Ecto neural progenitor cell (in vitro differentiated cells): ENCODE results near the gene AXDND1.
"Not testable (repeated sequence)": the region's sequence is repeated elsewhere in the genome, so short reads cannot be mapped to it uniquely, and the experiment has no call there.

Source experiments
- DNase-seq: peaks from one replicate; pipeline ENCODE4 v3.0.0-alpha.2; 2018; ENCODE audit warnings: low spot score

AXDND1 gene, protein sequence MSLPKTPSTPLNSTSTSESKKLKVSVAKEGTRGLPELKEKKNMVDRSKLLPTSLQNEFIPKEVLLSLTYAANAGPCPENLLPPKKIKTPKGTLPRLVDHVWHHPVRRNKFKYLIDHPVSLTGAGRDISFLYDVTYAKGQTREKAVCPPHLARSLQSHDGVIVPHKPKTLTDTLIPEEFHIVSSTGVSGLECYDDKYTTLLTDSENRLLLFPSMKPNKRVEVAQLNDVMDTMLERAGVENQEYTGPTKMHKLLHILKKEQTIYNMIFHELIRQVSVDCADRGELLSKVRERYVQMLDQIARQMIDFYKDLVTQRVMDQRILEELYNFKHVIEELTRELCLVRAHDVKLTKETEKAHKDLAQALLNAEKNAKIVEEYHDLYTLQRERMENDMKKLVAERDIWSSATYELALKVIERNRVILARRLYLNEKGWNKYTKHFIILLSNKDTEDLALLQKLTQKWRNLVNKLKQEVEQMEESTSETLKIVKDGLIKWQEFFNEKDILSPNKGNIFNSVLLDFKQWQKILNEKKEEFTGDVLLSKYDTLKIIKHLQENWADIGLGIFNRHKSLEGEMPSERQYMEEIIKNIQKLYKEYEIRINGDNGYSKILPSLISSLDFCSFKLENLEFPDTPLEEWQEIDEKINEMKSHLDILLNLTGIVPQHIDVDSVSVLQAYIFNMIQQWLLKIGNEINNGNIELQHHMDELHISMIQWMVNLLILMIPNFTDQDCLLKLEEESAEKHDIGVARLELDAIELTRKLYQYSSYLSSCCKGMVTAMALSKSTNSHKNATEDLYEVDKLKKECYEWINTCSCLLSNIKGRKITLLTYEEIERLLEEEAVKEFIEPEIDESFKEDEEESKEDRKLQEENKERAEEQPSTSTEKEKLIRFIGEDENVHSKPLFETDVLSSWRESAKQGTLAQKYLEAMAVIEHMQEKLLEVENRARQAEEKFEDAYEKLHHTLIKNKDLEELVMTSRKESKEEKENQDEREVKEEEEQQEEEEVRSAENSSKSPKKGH

DNA sequence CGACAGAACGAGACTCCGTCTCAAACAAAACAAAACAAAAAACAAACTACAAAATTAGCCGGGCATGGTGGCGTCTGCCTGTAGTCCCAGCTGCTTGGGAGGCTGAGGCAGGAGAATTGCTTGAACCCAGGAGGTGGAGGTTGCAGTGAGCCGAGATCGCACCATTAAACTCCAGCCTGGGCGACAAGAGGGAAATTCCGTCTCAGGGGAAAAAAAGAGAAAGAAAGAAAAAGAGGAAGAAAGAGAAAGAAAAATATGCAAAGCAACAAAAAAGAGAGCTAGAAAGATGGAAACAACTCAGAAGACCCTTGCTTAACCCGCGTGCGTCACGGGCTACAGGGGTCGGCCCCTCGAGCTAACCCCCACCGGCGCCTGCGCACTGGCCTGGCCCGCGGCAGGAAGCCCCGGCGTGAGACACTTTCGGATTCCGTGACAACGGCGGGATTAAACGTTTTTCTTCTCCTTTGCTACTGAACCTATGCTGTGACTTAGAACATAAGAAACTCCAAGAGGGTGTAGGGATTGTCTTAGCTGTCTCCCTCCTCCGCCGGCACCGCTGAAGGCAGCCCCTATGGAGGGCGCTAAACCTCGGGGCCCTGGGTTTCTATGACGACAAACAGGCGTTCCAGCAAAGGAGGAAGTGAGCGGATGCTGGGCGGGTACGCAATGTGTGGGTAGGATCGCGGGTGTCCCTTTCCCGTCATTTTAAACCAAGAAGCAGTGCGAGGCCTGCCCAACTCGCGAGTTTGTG is at the start of gene AXDND1:
AXDND1 (plus strand) TSS at position 630 of the 751 bp plus-strand sequence. CDS start 539 bp downstream, outside the sequence.
- DNase-seq: peak; percentile 82

DNA sequence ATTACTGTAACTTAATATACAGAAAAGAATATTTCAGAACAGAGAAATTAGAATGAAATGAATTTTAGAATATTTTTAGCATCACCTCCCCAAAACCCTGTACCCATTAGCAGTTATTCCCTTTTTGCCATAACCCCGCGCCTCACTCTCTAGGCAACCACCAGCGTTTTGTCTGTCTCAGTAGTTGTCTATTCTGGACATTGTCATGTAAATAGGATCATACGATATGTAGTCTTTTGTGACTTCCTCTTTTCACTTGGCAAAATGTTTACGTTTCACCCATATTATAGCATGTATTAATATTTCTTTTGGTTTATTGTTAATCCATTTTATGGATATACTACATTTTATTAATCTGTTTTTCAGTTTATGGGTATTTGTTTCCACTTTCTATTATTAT is 47.3 kb upstream of the AXDND1 start:
- no peak for DNase-seq

DNA sequence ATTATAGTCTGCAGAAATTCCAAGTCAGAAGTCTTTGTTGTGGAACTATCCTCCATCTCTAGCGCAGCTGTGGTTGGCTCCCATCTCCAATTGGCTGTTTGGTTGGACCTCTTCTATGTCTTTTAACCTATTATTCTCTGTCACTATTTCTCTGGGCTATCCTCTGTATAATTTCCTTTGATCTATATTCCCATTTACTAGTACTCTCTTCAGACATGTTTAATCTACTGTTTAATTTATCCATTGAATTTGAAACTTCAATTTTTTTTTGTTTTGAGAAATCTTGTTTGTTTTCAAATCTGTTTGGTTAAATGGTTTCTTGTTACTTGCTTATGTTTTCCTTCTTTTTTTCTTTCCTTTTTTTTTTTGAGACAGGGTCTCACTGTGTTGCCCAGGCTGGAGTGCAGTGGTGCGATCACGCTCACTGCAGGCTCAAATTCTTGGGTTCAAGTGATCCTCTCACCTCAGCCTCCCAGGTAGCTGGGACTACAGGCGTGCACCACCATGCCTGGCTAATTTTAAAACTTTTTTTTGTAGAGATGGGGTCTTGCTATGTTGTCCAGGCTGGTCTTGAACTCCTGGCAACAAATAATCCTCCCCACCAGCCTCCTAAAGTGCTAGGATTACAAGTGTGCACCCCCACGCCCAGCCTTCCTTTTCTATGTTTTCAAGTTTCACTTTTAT is 44.1 kb upstream of the AXDND1 start:
- no peak for DNase-seq

DNA sequence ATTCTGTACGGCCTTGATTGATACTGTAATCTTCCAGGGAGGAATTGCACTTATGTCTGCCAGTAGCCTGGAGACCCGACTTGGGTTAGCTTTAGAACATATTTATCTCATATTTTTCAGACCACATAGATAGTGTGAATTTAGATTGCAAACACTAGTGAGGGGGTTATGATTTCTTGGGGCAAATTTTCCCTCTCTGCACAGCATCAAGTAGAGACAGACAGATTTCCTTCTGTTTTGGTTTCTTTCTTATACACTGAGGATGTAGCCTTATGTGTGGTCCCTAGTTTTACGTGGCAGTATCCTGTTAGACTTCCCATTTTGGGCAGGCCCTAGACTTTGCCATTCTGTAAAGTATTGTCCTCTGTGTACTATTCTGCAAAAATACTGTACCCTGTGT is 43.2 kb upstream of the AXDND1 start:
- DNase-seq: no peak

DNA sequence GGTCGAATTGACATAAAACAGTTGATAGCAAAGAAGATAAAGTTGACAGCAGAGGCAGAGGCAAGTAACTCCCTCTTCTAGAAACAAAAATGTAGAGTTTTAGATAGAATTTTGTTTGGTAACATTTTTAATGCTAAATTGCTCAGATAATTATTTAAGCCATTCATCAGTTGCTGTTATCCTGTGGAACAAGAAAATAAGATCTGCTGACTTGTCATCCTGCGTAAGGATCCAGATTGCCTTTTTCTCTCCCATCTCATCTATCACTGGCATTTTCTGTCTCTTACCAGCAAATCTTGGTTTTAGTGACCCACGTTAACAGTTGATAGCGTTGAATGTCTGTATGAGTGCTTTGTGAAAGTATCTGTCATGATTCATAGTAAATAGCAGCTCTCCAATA is 42.3 kb upstream of the AXDND1 start:
- DNase-seq: no peak

DNA sequence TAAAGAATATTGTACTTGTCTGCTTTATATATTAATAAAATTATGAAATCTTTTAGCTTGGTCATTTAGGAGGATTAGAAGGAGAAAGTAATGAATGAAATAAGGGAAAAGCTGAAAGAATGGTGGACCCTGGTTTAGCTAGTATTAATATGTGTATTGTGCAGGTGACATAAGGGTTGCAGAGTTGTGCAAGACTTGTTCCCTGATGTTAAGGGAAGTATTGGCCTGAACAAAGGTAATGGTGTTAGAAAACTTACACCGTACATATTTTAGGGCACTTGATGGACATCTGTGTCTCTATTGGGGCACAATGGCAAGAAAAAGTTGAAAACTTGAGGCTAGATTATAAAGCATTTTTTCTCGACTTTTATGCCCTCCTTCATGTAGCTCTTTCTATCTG is 39.9 kb upstream of the AXDND1 start:
- no peak for DNase-seq

DNA sequence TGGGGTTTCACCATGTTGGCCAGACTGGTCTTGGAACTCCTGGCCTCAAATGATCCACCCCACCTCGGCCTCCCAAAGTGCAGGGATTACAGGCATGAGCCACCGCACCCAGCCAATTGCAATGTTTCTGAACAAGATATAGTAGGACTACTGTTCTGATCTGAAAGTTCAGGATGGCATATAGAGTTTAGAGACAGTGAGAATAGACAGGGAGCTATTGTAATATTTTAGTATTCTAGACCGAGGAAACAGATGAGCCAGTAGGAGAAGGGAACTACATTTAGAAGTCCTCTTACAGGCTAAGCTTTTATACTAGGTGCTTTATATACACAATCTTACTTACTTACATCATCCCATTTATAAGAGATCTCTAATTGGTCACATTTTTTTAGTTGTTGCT is 39.0 kb upstream of the AXDND1 start:
- DNase-seq: no peak

DNA sequence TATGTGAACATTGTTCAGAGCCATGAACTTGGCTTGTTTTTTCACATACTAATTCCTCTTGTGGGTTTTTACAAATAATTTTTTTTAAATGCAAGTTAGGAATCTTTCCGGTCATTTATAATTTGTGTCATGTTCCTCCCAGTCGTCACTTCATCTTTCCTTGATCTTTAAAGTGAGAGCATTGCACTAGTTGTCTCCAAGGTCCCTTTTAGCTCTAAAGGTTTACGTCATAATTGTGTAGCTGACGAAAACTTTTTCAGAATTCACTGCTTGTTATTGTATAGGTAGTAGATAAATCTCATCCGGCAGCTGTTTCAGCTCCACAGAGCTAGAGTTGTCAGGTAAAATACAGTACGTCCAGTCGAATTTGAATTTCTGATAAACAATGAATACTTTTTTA is 38.6 kb upstream of the AXDND1 start:
- no peak for DNase-seq

DNA sequence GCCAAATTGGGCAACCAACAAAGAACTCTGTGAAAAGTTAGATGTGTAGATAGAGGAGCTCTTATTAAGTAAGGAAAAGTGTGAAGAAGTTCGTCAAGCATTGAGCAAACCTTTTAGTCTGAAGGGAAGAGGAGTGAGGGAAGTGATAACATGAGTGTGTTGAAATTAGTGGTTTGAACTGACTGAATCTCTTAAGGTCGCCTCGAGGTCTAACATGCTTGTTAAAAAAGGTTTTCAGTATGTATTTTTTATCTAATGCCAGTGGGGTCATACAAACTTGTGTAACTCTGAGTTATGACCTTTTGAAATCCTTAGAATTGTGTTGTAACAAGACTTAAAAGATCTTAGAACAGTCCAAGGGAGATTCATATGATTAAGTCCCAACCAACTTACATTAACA is 38.1 kb upstream of the AXDND1 start:
- no peak for DNase-seq

DNA sequence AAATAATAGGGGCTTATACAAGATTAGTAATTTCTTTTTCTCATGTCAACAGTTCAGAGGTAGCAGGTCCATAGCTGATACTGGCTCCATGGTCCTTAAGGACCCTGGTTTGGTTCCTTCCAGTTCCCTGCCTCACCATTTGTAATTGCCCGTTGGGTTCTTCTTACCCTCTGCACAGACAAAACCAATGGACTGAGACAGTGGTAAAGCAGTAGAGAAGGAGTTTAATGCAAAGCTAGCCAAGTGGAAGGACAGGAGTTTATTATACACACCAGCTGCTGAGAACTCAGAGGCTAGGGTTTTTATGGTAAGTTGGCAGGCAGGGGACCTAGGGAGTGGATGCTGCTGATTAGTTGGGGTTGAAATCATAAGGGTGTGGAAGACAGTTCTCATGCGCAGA is 35.9 kb upstream of the AXDND1 start:
- DNase-seq: no peak

DNA sequence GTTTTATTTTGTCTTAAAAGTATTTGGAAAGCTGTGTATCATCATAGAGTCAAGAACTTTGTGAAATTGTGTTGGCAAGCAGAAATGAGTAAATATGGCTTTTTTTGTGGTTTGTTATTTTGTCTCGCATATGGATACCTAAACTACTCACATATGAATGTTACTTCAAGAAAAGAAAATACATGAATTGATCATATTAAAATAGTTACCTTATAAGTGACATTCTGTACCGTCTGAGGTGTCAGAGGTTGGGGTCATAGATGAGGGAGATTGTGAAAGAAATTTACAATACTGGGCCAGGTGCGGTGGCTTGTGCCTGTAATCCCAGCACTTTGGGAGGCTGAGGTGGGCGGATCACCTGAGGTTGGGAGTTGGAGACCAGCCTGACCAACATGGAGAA is 31.3 kb upstream of the AXDND1 start:
- no peak for DNase-seq

DNA sequence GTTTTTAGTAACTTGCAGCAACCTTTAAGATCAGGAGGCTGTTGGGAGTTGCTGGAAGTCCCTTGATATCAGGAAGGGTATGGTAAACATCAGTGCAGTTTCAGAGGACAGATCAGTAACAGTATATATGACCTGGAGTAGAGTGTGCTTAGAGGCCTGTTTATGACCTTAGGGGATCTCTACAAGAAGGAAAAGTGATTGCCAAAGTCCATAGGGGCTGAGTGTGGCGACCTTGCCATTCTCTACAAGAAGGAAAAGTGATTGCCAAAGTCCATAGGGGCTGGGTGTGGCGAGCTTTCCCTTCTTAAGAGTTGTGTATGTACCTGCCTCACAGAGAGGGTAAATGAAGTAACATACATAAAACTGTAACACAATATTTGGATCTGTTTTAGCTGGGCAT is 28.5 kb upstream of the AXDND1 start:
- DNase-seq: no peak

DNA sequence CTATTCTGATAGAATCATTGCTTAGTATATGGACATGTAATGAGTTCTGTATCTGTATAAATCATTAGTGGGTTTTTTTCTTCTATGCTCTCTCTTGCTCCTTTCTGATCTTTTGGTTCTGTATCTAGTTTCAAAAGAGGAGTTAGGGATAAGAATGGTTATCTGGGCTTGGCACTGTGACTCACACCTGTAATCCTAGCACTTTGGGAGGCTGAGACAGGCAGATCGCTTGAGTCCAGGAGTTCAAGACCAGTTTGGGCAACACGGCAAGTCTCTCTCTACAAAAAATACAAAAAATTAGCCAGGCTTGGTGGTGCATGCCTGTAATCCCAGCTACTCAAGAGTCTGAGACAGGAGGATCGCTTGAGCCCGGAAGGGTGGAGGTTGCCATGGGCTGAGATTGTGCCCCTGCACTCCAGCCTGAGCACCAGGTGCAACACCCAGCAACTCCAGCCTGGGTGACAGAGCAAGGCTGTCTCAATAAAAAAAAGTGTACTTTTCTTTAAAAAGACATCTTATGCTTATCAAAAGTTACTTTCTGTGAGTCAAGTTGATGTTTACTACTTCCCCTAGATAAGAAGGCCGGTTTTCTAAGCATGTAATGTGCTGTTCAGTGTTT is 27.7 kb upstream of the AXDND1 start:
- DNase-seq: no peak

DNA sequence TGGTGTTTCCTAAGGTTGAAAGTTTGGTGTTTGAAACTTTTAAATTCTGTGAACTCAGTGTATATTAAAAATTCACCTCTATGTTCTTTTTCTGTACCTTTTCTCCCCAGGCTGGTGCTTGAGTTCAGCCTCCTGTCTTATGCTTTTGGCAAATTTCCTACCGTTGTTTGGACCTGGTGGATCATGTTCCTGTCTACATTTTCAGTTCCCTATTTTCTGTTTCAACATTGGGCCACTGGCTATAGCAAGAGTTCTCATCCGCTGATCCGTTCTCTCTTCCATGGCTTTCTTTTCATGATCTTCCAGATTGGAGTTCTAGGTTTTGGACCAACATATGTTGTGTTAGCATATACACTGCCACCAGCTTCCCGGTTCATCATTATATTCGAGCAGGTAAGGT is 24.9 kb upstream of the AXDND1 start:
- DNase-seq: no peak

DNA sequence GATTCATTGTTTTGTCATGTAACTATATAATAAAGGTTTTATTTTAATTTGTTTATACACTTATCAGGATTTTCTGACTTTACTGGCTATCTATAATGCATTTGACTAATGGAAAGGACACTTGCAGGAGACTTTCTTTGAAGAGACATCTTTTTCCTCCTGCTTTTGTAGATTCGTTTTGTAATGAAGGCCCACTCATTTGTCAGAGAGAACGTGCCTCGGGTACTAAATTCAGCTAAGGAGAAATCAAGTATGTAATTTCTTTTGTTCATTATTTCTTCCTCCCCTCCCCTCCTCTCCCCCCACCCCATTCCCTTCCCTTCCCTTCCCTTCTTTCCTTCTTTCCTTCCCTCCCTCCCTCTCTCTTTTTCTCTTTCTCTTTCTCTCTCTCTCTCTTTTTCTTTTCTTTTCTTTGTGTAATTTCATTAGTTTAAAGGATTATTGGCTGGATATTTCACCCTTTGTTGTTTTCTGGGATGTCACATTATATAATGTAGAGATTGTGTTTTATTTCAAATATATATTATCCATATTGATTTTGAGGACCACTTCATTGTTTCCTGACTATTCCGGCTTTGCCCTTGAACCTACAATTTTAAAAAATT is 23.7 kb upstream of the AXDND1 start:
- no peak for DNase-seq

DNA sequence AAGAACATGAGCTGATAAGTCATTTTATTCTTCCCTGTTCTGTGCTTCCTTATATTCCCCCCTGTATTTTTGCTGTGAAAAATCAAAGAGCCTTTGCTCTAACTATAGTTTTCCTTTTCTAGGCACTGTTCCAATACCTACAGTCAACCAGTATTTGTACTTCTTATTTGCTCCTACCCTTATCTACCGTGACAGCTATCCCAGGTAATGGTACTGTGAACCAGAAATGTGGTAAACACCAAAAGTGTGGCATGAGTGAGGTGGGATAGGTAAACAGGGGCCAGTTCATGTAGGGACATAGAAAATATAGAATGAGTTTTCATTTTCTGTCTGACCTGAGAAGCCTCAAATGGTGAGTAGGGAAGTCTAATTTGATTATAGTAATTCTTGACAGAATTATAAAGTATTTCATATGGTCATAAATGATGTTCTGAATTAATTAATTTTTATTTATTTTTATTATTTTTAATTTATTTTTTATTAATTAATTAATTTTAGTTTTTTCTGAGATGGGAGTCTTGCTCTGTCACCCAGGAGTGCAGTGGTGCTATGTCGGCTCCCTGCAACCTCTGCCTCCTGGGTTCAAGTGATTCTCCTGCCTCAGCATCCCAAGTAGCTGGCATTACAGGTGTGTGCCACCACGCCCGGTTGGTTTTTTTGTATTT is 22.9 kb upstream of the AXDND1 start:
- DNase-seq: no peak

DNA sequence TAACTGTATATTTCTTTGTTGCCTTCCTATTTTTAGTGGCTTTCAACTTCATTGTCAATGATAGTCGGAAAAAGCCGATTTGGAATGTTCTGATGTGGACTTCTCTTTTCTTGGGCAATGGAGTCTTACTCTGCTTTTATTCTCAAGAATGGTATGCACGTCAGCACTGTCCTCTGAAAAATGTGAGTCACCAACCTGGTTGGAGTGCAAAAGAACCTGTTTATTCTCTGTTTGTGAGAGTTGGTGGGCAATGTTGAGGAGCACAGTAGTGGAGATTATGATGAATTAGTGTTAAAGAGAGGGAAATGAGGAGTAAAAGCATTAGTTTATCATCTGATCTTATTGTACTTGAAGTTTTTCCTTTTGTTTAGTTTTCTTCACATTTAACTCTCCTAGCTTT is 14.5 kb upstream of the AXDND1 start:
- DNase-seq: no peak

DNA sequence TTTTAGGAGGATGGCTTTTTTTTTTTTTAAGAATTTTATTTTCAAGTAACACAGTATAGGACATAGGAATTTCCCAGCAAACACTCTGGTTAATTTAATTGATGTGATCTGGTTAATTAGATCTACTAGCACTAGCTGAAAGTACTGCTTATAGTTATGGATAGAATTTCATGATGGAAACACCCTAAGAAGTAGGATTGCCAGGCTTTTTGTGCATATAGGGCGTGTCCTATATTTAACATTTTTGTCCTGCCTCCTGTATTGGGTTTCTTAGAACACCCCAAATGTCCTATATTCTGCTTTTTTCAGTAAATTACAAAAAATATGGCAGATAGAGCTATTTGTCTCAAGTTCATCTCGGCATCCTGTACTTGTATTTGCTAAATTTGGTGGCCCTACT is 13.5 kb upstream of the AXDND1 start:
- no peak for DNase-seq

DNA sequence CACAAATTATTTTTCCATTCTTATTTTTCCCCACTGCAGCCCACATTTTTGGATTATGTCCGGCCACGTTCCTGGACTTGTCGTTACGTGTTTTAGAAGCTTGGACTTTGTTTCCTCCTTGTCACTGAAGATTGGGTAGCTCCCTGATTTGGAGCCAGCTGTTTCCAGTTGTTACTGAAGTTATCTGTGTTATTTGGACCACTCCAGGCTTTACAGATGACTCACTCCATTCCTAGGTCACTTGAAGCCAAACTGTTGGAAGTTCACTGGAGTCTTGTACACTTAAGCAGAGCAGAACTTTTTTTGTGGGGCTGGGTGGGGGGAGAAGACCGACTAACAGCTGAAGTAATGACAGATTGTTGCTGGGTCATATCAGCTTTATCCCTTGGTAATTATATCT is 12.2 kb upstream of the AXDND1 start:
- no peak for DNase-seq

DNA sequence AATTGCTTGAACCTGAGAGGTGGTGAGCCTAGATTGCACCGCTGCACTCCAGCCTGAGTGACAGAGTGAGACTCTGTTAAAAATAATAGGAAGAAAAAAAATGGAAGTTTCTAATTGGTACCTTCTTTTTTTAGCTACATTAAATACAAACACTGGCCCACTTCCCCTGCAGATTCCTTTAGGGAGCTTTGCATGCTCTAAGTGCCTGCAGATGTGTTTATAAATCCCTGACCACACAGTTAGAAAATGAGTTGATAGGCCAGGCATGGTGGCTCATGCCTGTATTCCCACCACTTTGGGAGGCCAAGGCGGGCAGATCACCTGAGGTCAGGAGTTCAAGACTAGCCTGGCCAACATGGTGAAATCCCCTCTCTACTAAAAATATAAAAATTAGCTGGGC is 4.1 kb upstream of the AXDND1 start:
- not testable (repeated sequence) for DNase-seq
